Kidney glomerular epithelial cell (primary cell): ENCODE results near the gene ALDOC.
"Not testable (repeated sequence)": the region's sequence is repeated elsewhere in the genome, so short reads cannot be mapped to it uniquely, and the experiment has no call there.

Experiments
- DNase-seq: peaks from one replicate; lab custom pipeline; 2025; lab: John Stamatoyannopoulos, UW

The ALDOC gene

DNA sequence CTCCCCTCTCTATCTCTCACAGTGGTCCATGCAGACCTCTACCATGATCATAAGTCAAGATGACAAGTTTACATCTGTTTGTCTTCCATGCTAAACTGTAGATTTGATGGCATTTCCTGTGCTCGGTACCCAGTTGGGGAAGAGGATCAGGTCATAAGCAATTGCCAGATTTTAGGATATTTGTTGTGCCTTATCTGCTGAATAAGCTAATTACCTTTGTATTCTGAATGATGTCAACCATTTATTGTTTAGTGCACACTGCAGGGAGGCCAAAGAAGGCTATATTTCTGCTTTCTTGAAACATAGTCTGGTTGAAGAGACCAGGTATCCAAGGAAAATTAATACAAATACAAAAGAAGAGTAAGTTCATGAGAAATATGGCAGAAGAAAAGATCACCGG lies 5.8 kb upstream of the ALDOC start:
- DNase-seq: no peak

DNA sequence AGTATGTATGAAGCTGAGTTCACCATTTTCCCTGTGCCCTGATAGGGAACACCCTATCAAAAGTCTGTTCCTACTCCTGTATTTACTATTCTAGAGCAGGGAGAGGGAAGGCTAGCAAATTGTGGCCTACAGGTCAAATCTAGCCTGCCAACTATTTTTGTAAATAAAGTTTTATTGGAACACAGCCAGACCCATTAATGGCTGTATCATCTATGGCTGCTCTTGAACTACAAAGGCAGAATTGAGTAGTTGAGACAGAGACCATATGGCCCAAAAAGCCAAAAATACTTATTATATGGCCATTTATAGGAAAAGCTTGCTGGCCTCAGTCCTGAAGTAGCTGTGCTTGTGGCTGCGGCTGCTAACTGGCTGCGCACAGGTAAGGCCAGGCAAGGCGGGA lies 4.3 kb upstream of the ALDOC start:
- no peak for DNase-seq

- no peak for DNase-seq
These were observed 2.8 kb upstream of the ALDOC start for GRCh38 chr17:28579526-28579925.

- DNase-seq: no peak
These were observed 1.8 kb upstream of the ALDOC start for GRCh38 chr17:28578246-28579195.

- no peak for DNase-seq
These were observed 750 bp upstream of the ALDOC start for GRCh38 chr17:28577466-28577824.

DNA sequence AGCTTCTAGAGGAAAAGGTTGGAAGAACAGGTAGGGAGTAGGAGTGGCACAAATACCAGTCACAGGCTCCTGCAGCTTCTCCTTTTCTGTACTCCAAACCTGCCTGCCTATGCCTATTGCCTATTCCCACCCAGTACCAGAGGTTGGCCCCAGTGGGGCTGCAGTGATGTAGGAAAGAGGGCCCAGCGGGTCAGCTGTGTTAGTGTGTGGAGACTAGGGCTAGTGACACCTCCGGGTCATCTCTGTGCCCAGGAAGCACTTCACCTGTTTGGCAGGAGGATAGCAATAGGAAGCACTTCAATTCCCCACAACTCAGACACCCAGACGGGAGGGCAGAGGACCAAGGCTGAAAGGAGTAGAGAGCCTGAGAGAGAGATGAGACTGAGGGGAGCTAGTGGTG lies 679 bp downstream of the ALDOC start:
- not testable (repeated sequence) for DNase-seq

- no peak for DNase-seq
These were observed 1.4 kb downstream of the ALDOC start for GRCh38 chr17:28575126-28575795.

DNA sequence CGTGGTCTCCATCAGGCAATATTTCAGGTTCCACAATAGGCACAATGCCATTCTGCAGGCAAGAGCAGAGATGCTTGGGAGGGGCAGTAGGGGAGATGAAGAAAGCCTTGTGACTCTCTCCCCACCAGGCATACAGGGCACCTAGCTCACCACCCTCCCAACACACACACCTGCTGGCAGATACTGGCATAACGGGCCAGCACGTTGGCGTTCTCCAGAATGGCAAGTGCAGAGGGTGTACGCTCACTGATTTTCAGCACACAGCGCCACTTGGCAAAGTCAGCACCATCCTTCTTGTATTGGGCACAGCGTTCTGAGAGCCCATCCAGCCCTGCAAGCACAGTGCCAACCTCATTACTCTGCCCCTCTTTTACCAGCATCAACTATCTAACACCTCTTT lies 2.2 kb downstream of the ALDOC start:
- no peak for DNase-seq

DNA sequence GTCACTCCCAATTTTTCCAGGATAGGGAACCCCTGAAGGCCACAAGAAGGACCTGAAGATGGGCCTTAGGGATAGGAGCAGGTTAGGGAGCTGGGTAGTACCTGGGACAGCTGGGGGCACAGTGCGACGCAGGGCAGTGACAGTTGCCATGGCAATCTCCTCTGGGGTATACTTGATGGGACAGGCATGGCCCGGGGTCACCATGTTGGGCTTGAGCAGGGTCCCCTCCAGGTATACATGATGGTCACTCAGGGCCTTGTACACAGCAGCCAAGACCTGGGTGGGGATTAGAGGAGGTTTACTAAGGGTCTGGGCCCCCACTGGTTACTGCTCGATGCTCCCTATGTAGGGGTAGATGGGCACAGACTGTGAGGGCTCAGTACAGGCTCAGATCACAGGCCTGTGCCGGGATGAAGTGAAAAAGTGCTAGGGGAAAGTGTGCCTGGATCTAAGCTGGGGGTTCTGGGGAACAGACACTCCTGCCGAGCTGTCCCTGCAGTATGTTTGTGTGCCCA lies 2.7 kb downstream of the ALDOC start:
- DNase-seq: no peak

DNA sequence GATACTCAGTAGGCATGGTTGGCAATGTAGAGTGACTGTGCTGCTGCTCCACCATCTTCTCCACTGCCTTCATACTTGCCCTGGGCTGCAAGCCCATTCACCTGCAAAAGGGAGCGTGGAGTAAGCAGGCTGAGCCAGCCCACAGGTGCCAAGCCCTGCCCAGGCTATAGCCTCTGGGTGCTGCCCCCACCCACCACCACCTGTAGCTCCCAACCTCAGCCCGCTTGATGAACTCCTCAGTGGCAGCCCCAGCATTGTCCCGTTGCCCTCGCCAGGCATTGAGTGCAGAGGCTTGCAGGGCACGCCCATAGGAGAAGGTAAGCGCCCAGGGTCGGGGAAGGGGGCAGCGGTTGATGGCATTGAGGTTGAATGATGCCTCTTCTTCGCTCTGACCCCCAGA lies 3.2 kb downstream of the ALDOC start:
- no peak for DNase-seq

- no peak for DNase-seq
These were observed 3.7 kb downstream of the ALDOC start for GRCh38 chr17:28573040-28573380.

DNA sequence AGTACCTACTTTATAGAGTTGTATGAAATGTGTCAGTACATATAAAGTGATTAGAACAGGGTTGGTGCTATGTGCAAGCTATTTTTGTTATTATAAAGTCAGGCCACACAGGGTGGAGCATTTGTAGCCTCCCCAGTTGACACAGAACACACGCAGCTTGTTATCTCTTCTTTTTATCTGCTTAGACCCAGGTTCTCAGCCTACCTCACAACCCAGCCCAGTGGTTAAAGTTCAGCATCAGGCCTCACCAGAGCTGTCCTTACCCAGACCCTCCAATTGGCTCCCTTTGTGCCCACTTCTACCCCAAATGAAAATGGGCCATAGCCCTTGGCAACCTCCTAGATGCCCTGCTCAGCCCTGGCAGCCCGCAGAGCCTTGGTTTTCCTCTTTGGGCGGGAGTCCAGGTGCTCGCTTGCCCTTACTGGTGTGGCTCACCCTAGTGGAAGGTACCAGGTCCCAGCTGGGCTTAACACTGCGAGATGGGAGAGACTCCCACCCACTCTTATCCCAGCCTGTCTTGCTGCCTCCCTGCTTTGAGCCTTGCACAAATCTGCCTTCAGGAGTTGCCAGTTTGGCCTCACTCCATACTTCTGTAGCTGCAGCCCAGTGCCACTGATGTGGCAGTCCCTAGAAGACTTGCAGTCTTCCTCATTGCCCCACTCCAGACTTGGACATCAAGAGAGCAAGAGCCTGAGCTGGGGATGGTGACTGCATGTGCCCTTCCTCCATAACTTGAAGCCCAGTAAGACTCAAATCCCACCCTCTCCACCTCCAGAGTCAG lies 4.2 kb downstream of the ALDOC start:
- DNase-seq: no peak

DNA sequence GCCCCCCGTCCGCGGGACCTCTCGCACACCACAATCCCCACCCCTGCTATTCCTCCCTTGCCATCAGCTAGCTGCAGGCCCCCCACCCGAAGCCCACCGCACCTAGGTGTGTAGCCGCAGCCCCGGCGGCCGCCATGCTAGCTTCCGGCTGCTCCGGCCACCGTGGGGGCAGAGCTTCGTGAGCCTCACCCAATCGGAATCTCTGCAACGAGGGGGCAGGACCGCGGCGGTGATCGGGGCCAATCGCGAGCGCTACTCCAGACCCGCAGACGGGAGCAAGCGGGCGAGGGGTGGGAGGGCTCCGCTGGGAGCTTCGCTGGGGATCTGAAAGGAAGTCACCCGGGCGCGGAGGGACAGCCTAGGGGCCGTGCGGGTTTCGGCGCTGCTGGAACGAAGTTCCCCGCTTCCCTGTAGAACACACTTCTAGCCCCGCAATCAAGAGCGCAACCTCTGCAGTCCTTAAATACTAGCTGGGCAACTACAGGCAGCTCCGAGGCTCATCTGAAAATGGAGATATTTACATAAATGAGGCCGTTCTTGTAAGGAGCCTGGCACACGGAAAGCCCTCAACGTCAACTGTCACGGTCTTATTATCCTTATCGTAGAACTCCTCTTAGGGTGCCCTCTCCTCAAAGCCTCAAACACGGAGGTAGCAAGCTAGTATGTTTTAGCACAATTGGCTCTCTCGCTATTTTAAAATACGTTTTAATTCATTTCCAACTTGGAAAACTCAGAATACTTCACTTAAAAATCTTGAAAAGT lies 5.2 kb downstream of the ALDOC start, which contains the start of gene PIGS:
PIGS (minus strand) TSS at position 164 of the 762 bp plus-strand sequence; CDS start at position 136, 28 bp downstream.
- peak; percentile 85 for DNase-seq

DNA sequence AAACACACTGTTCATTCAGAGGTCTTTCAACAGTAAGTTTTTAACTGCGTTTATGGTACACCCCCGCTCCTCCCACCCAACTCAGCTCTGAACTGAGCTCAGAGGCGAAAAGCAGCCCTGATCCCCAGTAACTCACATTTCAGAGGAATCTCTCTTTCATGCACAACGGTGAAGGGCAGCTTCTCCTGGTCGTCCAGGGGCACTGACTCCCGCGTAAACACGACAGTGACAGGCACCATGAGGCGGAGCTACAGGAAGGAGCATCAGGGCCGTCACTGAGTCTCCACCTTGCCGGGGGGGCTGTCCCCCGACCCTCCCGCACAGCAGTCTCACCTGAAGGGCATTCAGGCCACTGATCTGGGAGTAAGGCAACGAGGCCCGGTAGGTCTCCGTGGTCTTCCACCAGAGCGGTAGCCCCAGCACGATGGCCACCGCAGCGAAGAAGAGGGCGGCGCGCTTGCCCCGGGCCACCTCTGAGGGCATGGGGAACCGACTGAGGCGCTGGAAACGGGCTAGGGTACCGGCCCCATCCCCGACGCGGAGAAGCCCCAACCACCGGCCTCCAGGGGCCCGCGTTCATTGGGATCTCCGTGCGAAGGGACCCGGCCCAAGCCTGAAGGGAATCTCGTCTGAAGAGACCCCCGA lies 5.9 kb downstream of the ALDOC start:
- DNase-seq: no peak

DNA sequence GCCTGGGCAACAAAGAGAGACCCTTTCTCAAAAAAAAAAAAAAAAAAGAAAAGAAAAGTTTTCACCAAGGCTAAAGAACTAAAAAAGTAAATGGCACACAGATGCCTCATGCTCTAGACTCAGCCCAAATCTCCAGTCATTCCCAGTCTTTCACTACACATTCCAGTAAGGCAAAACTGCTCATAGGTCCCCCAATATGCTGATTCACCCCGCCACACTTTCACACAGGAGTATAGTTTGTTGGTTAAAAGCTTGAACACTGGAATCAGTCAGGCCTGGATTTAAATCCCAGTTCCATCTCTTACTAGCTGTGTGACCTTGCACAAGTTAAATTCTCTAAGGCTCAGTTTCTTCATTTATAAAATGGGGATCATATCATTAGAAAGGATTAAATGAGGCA lies 7.2 kb downstream of the ALDOC start:
- no peak for DNase-seq

DNA sequence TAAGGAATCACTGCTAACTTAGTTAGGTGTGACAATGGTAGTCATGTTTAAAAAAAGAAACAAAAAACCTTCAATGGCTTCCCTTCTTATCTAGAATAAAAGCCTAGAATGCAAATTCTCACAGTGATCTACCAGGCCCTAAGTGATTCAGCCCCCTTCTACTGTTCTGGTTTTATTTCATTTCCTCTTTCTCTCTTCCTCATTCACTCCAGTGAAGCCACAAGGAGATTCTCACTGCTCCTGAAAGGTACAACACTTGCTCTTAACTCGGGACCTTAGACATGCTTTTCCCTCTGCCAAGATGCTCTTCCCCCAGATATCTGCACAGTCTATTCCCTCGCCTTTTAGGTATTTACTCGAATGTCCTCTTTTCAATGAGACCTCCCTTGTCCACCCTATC lies 9.1 kb downstream of the ALDOC start:
- DNase-seq: no peak

DNA sequence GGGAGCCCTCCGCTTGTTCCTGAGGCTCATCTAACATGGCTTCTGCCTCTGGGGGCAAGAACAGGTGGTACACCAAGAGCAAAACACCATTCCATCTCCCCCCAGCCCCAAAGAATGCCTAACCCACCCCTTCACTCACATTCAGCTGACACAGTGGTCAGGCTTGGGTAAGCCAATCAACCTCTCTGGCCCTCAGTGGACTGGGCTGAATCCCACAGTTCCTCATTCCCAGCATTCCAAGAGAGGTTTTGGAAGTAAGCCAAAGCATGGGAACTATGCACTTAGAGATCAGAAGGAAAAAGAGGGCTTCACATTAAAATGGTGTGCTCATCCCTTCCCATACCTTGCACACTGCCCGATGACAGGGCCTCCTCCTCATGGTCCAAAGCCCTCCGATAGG lies 13.2 kb downstream of the ALDOC start:
- DNase-seq: peak; percentile 88

DNA sequence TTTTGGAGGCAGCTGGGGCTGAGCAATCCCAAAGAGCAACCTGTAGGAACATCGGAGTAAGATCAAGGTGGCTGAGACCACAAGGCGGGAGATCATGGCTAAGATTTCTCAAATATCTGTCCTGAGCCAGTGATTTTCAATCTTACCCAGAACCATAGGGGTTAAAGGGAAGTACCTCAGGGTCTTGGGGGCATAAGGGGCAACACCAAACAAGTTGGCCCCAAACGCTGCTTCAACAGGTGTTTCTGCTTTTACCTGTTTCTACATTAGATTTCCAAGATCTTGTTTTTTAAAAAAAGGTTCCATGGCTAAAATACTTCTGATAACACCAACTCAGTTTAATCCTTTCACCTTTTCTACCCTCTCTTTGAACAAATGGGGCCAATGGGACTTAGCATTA lies 21.7 kb downstream of the ALDOC start:
- no peak for DNase-seq

GRCh38 chr17:28554565-28554964 lies 22.1 kb downstream of the ALDOC start:
- no peak for DNase-seq

DNA sequence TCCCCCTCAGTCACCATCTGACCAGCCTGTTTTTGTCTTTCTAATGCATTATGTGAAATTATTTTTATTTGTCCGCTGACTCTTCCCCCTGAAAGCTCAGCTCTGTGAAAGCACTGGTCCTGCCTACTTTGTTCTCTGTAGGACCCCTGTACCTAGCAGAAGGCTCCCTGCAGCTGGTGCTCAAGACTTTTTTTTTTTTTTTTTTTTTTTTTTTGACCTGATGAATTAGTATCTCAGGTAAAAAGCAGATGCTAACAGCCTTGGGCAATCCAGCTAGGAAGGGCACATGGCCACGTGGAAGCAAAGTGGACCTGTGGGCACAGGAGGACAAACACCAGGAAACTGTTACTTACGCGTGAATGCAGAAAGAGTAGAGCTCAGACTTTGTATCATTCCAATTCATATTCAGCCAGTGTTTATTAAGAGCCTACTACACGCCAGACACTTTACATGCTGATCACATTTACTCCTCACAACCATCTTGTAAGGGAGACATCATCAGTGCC lies 23.6 kb downstream of the ALDOC start:
- no peak for DNase-seq
